GM18526 (cell line): ENCODE data around the gene KRT14.
"Not testable (repeated sequence)": the region's sequence is repeated elsewhere in the genome, so short reads cannot be mapped to it uniquely, and the experiment has no call there.

Experiments
- POLR2A ChIP-seq: IDR thresholded peaks from 3 replicates; pipeline ENCODE4 v1.6.1; 2011; ENCODE audit not compliant: insufficient read length; ENCODE audit errors: extremely low read depth

The KRT14 gene

DNA sequence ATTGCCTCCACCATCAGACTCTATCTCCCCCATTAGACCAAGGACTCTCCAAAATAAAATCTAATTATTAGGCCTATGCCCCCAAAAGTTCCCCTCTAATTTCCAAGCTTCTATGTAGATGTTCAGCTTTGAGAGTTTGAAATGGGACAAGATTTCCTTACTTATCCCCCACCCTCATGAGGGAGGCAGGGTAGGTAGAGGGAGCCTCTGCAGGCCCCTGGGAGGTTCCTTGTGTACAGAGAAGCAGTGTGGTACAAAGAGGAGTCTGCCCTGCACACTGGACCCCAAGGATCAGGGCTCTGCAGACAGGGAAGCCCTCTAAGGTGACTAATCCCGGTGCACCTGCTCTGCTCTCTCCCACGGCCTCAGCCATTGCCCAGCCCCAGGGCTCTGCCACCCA is 35.2 kb upstream of the KRT14 start:
- no peak for TF ChIP-seq POLR2A

DNA sequence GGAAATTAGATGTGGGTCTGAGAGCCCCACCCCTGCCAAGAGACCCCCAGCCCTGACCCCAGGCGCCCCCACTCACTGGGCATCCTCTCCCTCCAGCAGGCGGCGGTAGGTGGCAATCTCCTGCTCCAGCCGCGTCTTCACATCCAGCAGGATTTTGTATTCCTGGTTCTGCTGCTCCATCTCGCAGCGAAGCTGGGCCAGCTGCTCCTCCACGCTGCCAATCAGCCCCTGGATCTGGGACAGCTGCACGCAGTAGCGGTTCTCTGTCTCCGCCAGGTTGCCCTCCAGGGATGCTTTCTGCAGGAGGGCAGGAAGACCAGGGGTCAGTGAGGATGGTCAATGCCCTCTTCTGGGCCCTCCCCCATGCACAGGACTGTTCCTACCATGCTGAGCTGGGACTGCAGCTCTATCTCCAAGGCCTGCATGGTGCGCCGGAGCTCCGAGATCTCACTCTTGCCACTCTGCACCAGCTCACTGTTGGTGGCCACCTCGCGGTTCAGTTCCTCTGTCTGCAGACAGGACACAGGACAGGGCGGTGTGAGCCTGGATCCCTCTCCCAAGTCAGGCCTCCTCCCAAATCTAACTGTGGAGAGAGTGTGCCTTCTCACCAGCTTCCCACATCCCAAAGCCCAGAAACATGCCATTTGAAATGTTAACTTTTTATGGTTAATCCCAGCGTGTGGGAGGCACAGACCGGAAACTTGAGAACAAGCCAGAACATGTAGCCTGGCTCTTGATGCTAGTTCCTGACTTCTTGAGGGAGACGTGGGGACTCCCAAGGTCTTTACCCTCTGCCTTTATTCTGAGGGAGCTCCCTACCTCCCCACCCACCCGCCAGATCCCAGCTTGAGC is 34.1 kb upstream of the KRT14 start:
- no peak for TF ChIP-seq POLR2A

GRCh38 chr17:41619036-41619926 is 32.6 kb upstream of the KRT14 start:
- TF ChIP-seq POLR2A = no peak

GRCh38 chr17:41618341-41619035 is 31.8 kb upstream of the KRT14 start:
- TF ChIP-seq POLR2A = no peak

GRCh38 chr17:41617698-41618097 is 31.0 kb upstream of the KRT14 start:
- no peak for TF ChIP-seq POLR2A

DNA sequence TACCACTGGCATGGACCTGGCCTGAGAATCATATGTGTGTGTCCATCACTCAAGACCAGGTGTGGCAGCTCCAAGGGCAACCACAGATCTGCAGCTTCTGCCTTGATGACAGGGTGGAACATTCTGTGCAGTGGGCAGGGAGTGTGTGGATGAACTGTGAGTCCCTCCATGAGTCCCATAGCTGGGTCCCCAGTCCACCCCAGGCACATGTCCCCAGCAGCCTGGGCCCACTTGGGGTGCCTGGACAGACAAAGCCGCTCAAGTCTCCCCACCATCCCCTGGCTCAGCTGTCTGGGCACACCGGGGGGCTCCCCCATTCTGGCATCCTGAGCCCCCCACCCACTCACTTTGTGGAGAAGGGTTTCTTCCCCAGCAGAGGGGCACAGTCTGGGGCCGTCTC is 30.4 kb upstream of the KRT14 start:
- no peak for TF ChIP-seq POLR2A

- no peak for TF ChIP-seq POLR2A
Measured at GRCh38 chr17:41615454-41615853, 28.8 kb upstream of the KRT14 start.

GRCh38 chr17:41614098-41614497 is 27.4 kb upstream of the KRT14 start:
- TF ChIP-seq POLR2A = no peak

- no peak for TF ChIP-seq POLR2A
Measured at GRCh38 chr17:41613277-41614082, 26.8 kb upstream of the KRT14 start.

DNA sequence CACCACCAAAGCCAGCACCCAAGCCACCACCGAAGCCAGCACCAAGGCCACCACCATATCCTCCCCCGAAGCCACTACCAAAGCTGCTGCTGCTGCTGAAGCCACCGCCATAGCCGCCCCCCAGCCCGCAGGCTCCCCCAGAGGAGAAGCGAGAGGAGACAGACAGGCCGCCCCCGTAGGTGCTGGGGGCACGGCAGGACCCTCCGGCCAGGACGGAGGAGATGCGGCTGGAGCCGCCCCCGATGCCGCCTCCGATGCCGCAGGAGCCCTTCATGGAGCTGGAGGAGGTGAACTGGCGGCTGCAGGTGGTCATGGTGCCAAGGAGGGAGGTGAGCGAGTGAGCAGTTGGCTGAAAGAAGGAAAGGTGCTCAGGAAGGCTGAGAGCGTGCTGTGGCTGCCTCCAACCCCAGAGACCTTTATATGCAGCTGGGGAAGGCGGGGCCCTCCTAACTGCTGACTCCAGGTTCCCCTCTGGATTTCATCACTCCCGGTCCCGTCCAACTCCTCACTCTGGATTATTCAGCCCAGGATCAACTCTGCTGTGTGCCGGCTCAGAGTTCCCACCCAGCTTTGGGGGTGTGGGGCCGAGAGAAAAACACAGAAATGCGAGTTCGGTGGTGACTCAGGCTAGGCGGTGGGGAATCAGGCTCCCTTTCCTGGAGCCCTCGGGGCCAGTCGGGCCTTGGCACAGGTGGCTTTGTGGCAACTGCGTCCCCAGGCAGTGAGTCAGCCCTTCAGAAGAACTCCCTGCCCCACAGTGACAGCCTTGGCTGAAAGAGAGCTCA is 25.9 kb upstream of the KRT14 start, which contains the start of gene KRT16:
Gene KRT16, minus strand, starts transcription at position 392 of the 785 bp plus-strand sequence. Its CDS starts 79 bp downstream, at position 313.
- not testable (repeated sequence) for TF ChIP-seq POLR2A

- TF ChIP-seq POLR2A = no peak
Measured at GRCh38 chr17:41610965-41611640, 24.4 kb upstream of the KRT14 start.

GRCh38 chr17:41602524-41602923 is 15.8 kb upstream of the KRT14 start:
- no peak for TF ChIP-seq POLR2A

DNA sequence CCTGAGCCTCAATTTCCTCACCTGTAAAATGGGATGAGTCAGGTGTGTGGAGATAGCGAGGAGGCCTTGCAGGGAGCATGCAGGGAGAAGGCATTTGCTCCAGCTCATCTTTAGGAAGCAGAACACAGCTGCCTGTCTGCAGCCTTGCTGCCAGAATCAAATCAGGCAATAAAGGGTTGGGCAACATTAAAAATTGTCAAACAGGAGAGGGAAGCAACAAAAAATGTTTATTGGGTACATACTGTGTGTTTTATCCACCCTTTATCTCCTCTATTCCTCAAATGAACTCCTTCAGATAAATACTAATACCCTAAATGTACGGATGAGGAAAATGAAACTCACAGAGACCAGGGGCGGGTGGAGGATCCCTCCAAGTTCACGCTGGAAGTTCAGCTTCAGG is 13.6 kb upstream of the KRT14 start:
- TF ChIP-seq POLR2A = no peak
